GM12873 (cell line): ENCODE results near the gene SPNS2.

ENCODE experiments used
- TF ChIP-seq, protein P1 (sequence below): IDR thresholded peaks from 2 replicates; pipeline ENCODE4 v1.5.1; 2012; ENCODE audit warnings: low read depth, mild to moderate bottlenecking, moderate library complexity, low read length, control low read depth; ENCODE audit not compliant: insufficient read depth; ENCODE audit errors: missing control alignments

The SPNS2 gene

DNA sequence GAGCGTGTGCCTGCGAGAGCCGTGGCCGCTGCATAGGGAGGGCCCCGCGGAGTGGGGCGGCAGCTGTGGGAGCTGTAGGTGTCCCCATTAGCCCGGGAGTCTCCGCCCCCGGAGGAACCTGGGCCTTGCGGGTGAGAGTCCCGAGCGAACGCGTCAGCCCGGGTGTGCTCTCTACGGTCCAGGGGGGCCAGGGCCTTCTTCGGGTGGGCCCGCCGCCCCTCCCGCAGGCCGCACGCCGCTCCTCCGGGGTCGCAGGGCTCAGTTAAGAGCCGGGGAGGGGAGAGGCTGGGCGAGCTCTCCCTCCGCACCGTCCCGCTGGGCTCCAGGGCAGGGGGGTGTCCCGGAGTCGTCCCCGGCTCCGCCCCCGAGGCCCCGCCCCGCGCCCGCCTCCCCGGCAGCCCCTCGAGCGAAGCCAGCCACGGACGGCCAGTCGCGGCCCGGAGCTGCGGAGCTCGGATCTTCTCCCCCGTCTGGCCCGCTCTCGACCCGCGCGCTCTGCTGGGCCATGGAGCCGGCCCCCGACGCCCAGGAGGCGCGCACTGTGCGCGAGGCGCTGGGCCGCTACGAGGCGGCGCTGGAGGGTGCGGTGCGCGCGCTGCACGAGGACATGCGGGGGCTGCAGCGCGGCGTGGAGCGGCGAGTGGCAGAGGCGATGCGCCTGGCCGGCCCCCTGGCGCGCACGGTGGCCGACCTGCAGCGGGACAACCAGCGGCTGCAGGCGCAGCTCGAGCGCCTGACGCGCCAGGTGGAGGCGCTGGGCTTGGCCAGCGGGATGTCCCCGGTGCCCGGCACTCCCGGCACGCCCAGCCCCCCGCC lies 85.6 kb downstream of the SPNS2 start, which contains the start of gene SMTNL2:
SMTNL2 (plus strand) TSS at position 429 of the 816 bp plus-strand sequence; CDS start at position 506, 77 bp downstream.
- TF ChIP-seq, protein P1, sequence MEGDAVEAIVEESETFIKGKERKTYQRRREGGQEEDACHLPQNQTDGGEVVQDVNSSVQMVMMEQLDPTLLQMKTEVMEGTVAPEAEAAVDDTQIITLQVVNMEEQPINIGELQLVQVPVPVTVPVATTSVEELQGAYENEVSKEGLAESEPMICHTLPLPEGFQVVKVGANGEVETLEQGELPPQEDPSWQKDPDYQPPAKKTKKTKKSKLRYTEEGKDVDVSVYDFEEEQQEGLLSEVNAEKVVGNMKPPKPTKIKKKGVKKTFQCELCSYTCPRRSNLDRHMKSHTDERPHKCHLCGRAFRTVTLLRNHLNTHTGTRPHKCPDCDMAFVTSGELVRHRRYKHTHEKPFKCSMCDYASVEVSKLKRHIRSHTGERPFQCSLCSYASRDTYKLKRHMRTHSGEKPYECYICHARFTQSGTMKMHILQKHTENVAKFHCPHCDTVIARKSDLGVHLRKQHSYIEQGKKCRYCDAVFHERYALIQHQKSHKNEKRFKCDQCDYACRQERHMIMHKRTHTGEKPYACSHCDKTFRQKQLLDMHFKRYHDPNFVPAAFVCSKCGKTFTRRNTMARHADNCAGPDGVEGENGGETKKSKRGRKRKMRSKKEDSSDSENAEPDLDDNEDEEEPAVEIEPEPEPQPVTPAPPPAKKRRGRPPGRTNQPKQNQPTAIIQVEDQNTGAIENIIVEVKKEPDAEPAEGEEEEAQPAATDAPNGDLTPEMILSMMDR: no peak

DNA sequence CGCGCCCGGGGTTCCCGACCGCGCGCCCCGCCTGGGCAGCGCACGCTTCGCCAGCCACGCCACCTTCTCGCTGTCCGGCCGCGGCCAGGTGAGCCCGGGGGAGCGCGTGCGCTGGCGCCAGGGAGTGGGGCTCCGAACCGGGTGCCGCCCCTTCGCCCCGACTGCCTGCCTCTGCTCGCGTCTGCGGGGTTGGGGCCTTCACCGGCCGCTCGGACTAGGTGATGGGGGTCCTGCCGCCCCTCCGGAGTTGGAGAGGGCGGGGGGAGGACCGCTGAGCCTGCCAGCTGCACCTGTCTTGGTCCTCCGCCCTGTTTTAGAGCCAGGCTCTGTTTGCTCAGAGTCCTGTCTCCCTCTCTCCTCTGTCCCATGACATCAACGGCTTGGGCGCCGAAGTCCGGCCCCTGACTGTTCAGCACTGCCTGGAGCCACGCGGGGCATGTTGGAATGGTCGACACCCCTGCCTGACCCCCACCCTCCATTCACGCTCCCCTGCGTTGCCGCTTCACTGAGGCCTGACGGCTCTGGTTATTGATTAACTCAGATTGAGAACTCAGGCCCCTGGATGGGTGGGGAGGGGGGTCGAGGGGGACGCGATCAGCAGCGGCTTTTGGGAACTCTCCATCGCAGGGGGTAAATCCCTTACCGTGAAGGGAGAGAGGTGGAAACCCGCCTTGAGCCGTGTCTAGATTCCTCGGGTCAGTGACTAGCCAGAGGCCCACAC lies 86.4 kb downstream of the SPNS2 start:
- TF ChIP-seq, protein P1: no peak

DNA sequence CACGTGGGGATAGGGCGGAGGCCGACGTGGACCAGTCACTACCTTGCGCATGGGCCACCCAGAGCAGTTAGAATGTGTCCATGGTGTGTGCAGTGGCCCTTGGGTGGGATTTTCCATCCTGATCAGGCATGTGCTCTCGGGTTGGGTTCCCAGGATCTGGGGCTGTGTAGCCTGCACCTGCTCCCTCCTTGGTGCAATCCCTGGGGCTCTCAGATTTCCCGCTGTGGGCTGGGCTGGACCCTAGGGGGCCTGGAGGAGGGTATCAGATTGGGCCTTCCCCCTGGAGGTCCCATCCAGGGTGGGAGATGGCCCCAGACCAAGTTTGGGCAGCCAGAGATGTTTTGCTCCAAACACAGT lies 86.9 kb downstream of the SPNS2 start:
- TF ChIP-seq, protein P1: no peak

DNA sequence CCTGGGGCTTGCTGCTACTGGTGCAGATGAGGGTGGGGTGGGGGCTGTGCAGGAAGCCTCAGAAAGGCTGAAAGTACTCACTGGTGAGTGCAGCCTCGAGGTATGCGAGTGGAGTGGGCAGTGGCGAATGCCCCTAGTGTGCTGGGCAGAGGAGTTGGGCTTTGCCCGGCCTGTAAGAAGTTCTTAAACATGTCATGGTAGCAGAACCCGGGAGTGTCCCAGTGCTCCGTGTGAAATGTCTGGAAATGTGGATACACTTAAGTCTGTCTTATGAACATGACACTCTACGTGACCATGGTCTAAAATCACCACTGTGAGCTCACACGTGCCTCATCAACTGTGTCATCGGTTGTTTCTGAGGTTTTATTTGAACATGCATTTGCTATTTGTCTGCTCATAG lies 87.4 kb downstream of the SPNS2 start:
- TF ChIP-seq, protein P1: no peak

DNA sequence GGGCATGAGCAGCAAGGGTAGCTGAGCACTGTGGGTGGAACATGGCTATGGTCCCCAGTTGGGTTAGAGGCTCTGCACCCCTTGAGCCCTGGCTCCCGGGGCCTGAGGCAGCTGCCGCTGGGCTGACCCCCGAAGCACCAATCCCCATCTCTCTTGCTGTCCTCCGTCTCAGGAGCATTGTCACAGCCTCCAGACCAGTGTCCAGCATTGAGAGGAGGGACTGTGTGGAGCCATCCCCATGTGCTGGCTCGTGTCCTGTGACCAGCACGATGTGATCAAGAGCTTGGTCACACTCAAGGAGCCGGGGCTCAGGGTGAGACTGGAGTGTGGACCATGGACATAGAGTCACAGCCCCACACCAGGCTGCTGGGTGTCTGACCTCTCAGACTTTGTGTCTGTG lies 88.5 kb downstream of the SPNS2 start:
- TF ChIP-seq, protein P1: no peak

DNA sequence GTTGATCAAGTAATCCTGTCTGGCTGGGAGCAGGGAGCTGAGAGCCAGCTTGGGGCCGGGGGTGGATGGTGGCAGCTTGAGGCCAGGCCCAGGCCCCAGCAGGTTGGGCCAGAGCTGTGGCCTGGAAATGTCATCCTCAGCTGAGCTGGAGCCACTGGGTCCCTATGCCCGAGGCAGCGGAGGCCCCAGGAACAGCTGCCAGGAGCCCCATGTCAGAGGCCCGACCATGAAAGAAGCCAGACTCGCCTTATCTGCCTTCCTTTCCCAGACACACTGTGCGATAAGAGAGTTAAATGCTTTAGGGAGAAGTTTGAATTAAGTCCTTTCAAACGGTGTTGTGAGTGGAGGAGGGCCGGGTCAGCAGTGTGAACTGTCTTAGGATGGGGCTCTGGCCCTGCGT lies 89.1 kb downstream of the SPNS2 start:
- TF ChIP-seq, protein P1: no peak

DNA sequence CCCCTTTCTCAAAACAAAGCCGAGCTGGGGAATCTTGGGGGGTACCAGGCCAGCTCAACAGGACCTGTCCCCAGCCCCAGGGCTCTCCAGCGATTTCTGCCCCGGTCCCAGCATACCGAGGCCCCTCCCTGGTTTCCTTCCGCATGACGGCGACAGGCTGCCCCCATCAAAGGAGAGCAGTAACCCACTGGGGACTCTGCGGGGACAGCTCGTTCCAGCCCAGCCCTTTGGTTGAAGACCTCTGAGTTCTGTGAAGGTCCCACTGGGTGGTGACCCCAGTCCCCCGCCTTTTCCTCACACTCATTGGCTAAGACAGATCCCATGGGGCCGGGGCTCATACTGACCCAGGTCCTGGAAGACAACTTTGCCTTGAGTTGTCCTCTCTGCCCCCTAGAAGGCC lies 89.7 kb downstream of the SPNS2 start:
- TF ChIP-seq, protein P1: no peak
